Measurements from ENCODE around the gene GABBR2. TPM values are rescaled to one million over a fixed set of nuclear protein-coding genes. Genes with fewer than 3 reads are reported as not detected.

GABBR2 gene
- polyA plus RNA-seq, 1 donor (not counting 4 experiments of a cell fraction or from before 2014, with no cell fraction given): 0.01 TPM

- Histone ChIP-seq H3K4me3 (ENCODE audit: control insufficient read depth in 2 of 3, extremely low read depth in 1 of 3, insufficient read depth in 2 of 3, low read depth in 1 of 3, low read length in 3 of 3) (no peak overlapping the region), H3K27me3 (ENCODE audit: control insufficient read depth, extremely low read depth, insufficient read depth, low read length) (peaks cover 10% of the 10 kb centered on the region), H3K27ac (ENCODE audit: control insufficient read depth, insufficient read depth, low read length) (no peak overlapping the region), H3K79me2 (ENCODE audit: control insufficient read depth, insufficient read depth, low read length) (no peaks in the 10 kb centered on the region), H3K4me2 (ENCODE audit: control insufficient read depth, extremely low read depth, insufficient read depth, low read depth, low read length) (no peak overlapping the region), H3K4me1 (ENCODE audit: control insufficient read depth, extremely low read depth, insufficient read depth, low read length) (no peaks in the 10 kb centered on the region), H3K9ac (ENCODE audit: control insufficient read depth, extremely low read depth, insufficient read depth, low read length) (no peak overlapping the region), H2AFZ (ENCODE audit: control insufficient read depth, low read length) (no peak overlapping the region), H3K36me3 (ENCODE audit: control insufficient read depth in 2 of 2, extremely low read depth in 1 of 2, insufficient read depth in 2 of 2, low read length in 2 of 2) (no peaks in the 10 kb centered on the region), H3K9me1 (ENCODE audit: control insufficient read depth, extremely low read depth, insufficient read depth, low read length) (no peaks in the 10 kb centered on the region), H4K20me1 (ENCODE audit: control insufficient read depth, extremely low read depth, insufficient read depth, low read length) (no peaks in the 10 kb centered on the region), H3K9me3 (ENCODE audit: control insufficient read depth, low read depth, low read length) (no peaks in the 10 kb centered on the region)
- TF ChIP-seq CTCF (optimal IDR thresholded peaks at IDR 0.05 in 1 of 3, IDR thresholded peaks at IDR 0.05 in 1 of 3, conservative IDR thresholded peaks at IDR 0.05 in 1 of 3; ENCODE audit: extremely low read depth in 1 of 3, insufficient read depth in 2 of 3, low read length in 3 of 3) (no peak), EZH2 (IDR thresholded peaks at IDR 0.05; ENCODE audit: low read length) (no peak)
- dilution Hi-C loops (cut with MboI; ENCODE audit: extremely low pct_ligation_motif_present, low sequenced_read_pairs): no loop called here
- no peak for DNase-seq (ENCODE audit: low read depth, low spot score)
- no peak for FAIRE-seq
Measured at GRCh38 chr9:98612061-98612752, 96.5 kb downstream of the GABBR2 start.

GRCh38 chr9:98611319-98611718, 97.4 kb downstream of the GABBR2 start:
- Histone ChIP-seq H3K4me1 (ENCODE audit: control insufficient read depth, extremely low read depth, insufficient read depth, low read length) (no peaks in the 10 kb centered on the region), H2AFZ (ENCODE audit: control insufficient read depth, low read length) (no peak overlapping the region), H3K9me1 (ENCODE audit: control insufficient read depth, extremely low read depth, insufficient read depth, low read length) (no peaks in the 10 kb centered on the region), H4K20me1 (ENCODE audit: control insufficient read depth, extremely low read depth, insufficient read depth, low read length) (no peaks in the 10 kb centered on the region), H3K27ac (ENCODE audit: control insufficient read depth, insufficient read depth, low read length) (no peak overlapping the region), H3K36me3 (ENCODE audit: control insufficient read depth in 2 of 2, extremely low read depth in 1 of 2, insufficient read depth in 2 of 2, low read length in 2 of 2) (no peaks in the 10 kb centered on the region), H3K9me3 (ENCODE audit: control insufficient read depth, low read depth, low read length) (no peaks in the 10 kb centered on the region), H3K27me3 (ENCODE audit: control insufficient read depth, extremely low read depth, insufficient read depth, low read length) (peaks cover 10% of the 10 kb centered on the region), H3K79me2 (ENCODE audit: control insufficient read depth, insufficient read depth, low read length) (no peaks in the 10 kb centered on the region), H3K9ac (ENCODE audit: control insufficient read depth, extremely low read depth, insufficient read depth, low read length) (no peak overlapping the region), H3K4me3 (ENCODE audit: control insufficient read depth in 2 of 3, extremely low read depth in 1 of 3, insufficient read depth in 2 of 3, low read depth in 1 of 3, low read length in 3 of 3) (no peak overlapping the region), H3K4me2 (ENCODE audit: control insufficient read depth, extremely low read depth, insufficient read depth, low read depth, low read length) (no peak overlapping the region)
- dilution Hi-C loops (cut with MboI; ENCODE audit: extremely low pct_ligation_motif_present, low sequenced_read_pairs): no loop called here
- no peak for TF ChIP-seq EZH2 (IDR thresholded peaks at IDR 0.05; ENCODE audit: low read length)
- TF ChIP-seq CTCF (optimal IDR thresholded peaks at IDR 0.05 in 1 of 3, IDR thresholded peaks at IDR 0.05 in 1 of 3, conservative IDR thresholded peaks at IDR 0.05 in 1 of 3; ENCODE audit: extremely low read depth in 1 of 3, insufficient read depth in 2 of 3, low read length in 3 of 3): no peak
- no peak for DNase-seq (ENCODE audit: low read depth, low spot score)
- no peak for FAIRE-seq
